ENCODE data around the gene PYCR2. TPM values are rescaled to one million over a fixed set of nuclear protein-coding genes. Genes with fewer than 3 reads are reported as not detected.

The PYCR2 gene
- total RNA-seq, 2 experiments from 2014 or later = 122 to 126 TPM

DNA sequence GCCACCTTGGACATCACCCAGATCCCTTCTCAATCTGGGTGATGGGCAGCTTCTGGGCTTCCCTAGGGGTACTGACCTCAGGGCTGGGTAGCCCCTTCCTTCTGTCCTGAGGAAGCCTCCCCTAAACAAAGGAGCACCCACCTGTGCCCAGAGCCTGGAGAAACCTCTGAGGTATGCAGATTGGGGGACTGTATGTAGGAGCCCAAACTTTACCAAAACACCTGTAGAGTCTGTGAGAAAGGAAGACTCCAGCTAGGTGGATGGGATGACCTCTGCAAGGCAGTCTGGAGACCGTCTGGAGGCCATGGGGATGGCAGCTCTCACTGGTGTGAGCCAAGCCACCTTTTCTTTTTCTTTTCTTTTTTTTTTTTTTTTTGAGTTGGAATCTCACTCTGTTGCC lies 30.7 kb upstream of the PYCR2 start:
- Mint-ChIP-seq H3K27ac (no peak overlapping the region), H3K27me3 (ENCODE audit: low read depth) (peaks cover 13% of the 10 kb centered on the region), H3K4me3 (no peak overlapping the region), H3K4me1 (ENCODE audit: low read depth) (no peaks in the 10 kb centered on the region), H3K9me3 (ENCODE audit: insufficient read depth) (no peaks in the 10 kb centered on the region), H3K36me3 (ENCODE audit: low read depth) (no peaks in the 10 kb centered on the region)
- ATAC-seq = no peak
- ChIA-PET CTCF (interaction anchor here (1.2 to 2.1 kb wide), 3 partner anchors 8 to 33 kb away, joined by 5 read pairs; no protein-coding TSS in a partner anchor), POLR2A (interaction anchor here (0.8 kb wide), 1 partner anchor 31 kb away, joined by 4 read pairs; the partner anchor contains the start of gene PYCR2)
- DNase-seq = no peak

DNA sequence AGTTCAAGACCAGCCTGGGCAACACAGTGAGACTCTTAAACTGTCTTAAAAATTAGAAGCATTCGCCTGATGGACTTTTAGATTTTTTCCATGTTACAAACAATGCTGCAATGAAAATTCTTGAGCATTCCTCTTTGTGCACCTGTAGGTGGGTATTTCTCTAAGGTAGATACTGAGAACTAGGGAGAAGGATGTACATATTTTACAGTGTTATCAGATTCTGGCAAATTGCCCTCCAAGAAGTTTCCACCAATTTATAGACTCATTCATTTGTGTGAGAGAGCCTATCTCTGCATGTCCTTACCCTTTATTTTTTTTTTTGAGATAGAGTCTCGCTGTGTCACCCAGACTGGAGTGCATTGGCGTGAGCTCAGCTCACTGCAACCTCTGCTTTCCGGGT lies 29.3 kb upstream of the PYCR2 start:
- Mint-ChIP-seq H3K4me3 (no peak overlapping the region), H3K9me3 (ENCODE audit: insufficient read depth) (no peaks in the 10 kb centered on the region), H3K4me1 (ENCODE audit: low read depth) (no peaks in the 10 kb centered on the region), H3K27me3 (ENCODE audit: low read depth) (peaks cover 15% of the 10 kb centered on the region), H3K27ac (no peak overlapping the region), H3K36me3 (ENCODE audit: low read depth) (no peaks in the 10 kb centered on the region)
- ChIA-PET CTCF (interaction anchor here (0.7 to 2.1 kb wide), 3 partner anchors 9 to 479 kb away, joined by 3 to 5 read pairs (median 5); no protein-coding TSS in a partner anchor), POLR2A (no interaction called here)
- ATAC-seq (no peak), DNase-seq (no peak)

DNA sequence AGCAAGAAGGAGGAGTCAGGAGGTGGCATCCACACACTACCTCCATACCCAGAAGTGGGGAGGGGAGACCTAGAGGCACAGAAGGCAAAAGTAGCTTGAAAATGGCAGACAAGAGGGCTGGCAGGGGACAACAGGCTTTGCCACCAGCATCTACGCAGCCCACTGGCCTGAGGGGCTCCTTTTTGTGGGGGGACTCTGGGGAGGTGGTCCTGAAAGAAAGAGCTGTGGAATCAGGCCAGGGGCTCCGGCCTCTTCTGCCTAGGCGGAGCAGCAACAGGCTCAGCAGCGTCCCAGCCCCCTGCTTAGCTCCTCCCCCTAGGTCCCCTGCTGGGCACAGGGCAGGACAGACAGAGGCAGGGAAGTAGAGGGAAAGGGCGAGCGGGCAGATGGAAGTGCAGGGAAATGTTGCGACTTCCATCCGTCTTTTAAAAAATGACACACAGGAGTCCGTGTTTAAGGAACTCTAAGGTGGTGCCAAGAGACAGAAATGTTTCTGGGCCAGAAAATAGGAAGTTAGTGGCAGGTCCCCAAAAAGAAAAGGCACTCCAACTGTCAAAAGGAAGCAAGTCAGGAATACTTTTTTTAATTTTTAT lies 27.0 kb upstream of the PYCR2 start:
- no peaks in the 10 kb centered on the region for H3K4me1 Mint-ChIP-seq (ENCODE audit: low read depth)
- no peak overlapping the region for H3K4me3 Mint-ChIP-seq
- no peak overlapping the region for H3K27ac Mint-ChIP-seq
- ATAC-seq (no peak), DNase-seq (no peak)
- ChIA-PET POLR2A (interaction anchor here (0.8 kb wide), 1 partner anchor 173 kb away, joined by 4 read pairs; the partner anchor contains the start of gene SRP9), CTCF (interaction anchor here (1.2 kb wide), 1 partner anchor 174 kb away, joined by 3 read pairs; no protein-coding TSS in a partner anchor)
- peaks cover 24% of the 10 kb centered on the region for H3K27me3 Mint-ChIP-seq (ENCODE audit: low read depth)
- no peaks in the 10 kb centered on the region for H3K9me3 Mint-ChIP-seq (ENCODE audit: insufficient read depth)
- H3K36me3 Mint-ChIP-seq (ENCODE audit: low read depth) = no peaks in the 10 kb centered on the region

DNA sequence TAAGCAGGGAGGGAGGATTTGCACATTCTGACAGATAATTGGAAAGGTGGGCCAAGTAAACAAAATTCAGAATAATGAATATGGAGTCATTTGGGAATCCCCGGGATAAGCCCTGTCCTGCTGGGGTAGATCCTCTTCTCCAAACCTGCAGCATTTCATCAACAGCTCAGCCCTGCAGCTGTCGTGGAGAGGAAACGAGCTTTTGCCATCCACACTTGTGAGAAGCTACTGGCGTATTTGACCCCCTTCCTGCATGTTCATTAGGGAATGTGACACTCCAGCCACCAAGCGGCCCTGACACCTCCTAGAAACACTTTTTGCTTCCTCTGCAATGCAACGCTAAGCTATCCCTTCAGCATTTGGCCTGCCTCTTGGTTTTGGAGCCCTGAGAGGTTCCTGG lies 25.0 kb upstream of the PYCR2 start:
- Mint-ChIP-seq H3K4me1 (ENCODE audit: low read depth) (peaks cover 14% of the 10 kb centered on the region), H3K4me3 (no peak overlapping the region), H3K36me3 (ENCODE audit: low read depth) (no peaks in the 10 kb centered on the region), H3K27ac (no peak overlapping the region), H3K9me3 (ENCODE audit: insufficient read depth) (no peaks in the 10 kb centered on the region), H3K27me3 (ENCODE audit: low read depth) (peaks cover 28% of the 10 kb centered on the region)
- ChIA-PET POLR2A (no interaction called here), CTCF (no interaction called here)
- no peak for ATAC-seq
- DNase-seq = no peak

GRCh38 chr1:225946803-225947202 lies 22.8 kb upstream of the PYCR2 start:
- ATAC-seq (no peak), DNase-seq (no peak)
- H3K4me3 Mint-ChIP-seq = no peak overlapping the region
- H3K9me3 Mint-ChIP-seq (ENCODE audit: insufficient read depth) = no peaks in the 10 kb centered on the region
- H3K4me1 Mint-ChIP-seq (ENCODE audit: low read depth) = peaks cover 15% of the 10 kb centered on the region
- H3K36me3 Mint-ChIP-seq (ENCODE audit: low read depth) = no peaks in the 10 kb centered on the region
- ChIA-PET POLR2A (no interaction called here), CTCF (interaction anchor here (0.8 to 4.1 kb wide), 2 partner anchors 15 to 41 kb away, joined by 4 to 22 read pairs; no protein-coding TSS in a partner anchor)
- no peak overlapping the region for H3K27ac Mint-ChIP-seq
- peaks cover 20% of the 10 kb centered on the region for H3K27me3 Mint-ChIP-seq (ENCODE audit: low read depth)

DNA sequence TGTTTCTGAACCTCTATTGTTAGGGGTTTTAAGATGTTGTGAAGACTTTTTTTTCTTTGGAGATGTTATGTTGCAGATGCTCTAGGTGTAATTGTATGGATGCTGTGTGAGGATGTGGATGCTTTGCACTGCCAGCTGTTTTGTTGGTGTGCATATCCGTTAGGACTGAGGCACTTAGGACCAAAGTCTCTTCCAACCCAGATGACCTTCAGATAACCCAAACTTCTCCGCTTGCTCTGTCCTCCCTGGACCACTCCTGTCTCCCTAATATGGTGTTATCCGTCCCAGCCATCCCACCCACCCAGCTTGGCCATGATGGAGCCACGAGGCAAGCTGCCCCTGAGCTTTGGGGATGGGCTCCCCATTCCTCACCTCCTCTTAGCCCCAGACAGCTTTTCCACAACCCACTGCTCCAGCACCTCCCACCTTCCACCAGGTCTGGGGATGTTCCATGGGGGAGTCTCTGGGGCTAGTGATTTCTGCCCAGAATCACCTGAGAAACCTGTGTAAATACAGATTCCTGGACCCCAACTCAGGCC lies 22.1 kb upstream of the PYCR2 start:
- H3K9me3 Mint-ChIP-seq (ENCODE audit: insufficient read depth) = no peaks in the 10 kb centered on the region
- H3K27me3 Mint-ChIP-seq (ENCODE audit: low read depth) = peaks cover 17% of the 10 kb centered on the region
- ChIA-PET CTCF (interaction anchor here (0.8 to 4.1 kb wide), 4 partner anchors 9 to 41 kb away, joined by 3 to 22 read pairs (median 6); no protein-coding TSS in a partner anchor), POLR2A (no interaction called here)
- H3K27ac Mint-ChIP-seq = no peak overlapping the region
- H3K36me3 Mint-ChIP-seq (ENCODE audit: low read depth) = no peaks in the 10 kb centered on the region
- DNase-seq (no peak), ATAC-seq (no peak)
- H3K4me3 Mint-ChIP-seq = no peak overlapping the region
- H3K4me1 Mint-ChIP-seq (ENCODE audit: low read depth) = peaks cover 15% of the 10 kb centered on the region

GRCh38 chr1:225945564-225945963 lies 21.5 kb upstream of the PYCR2 start:
- peaks cover 15% of the 10 kb centered on the region for H3K4me1 Mint-ChIP-seq (ENCODE audit: low read depth)
- POLR2A ChIA-PET = interaction anchor here (1.3 kb wide), 1 partner anchor 22 kb away, joined by 4 read pairs; the partner anchor contains the start of gene PYCR2

DNA sequence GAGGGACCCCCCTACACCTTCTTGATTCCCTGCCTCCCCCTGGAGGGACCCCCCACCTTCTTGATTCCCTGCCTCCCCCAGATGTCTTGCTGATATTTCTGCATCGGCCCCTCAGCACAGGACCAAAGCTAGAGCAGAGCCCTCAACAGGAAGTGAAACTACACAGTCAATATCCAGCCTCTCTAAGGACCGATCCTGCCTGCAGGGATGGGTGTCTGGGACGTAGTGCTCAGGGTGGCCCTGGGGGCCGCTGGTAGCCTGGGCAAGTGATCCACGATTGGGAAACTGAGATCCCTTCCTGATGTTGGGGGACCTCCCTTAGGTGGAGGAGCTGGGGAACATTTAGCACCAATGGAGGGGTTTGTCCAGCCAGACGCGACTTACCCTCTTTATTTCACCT lies 20.9 kb upstream of the PYCR2 start:
- Mint-ChIP-seq H3K27me3 (ENCODE audit: low read depth) (peaks cover 19% of the 10 kb centered on the region), H3K9me3 (ENCODE audit: insufficient read depth) (no peaks in the 10 kb centered on the region), H3K27ac (peak overlapping the region; percentile 82), H3K4me1 (ENCODE audit: low read depth) (peaks cover 15% of the 10 kb centered on the region), H3K4me3 (no peak overlapping the region), H3K36me3 (ENCODE audit: low read depth) (no peaks in the 10 kb centered on the region)
- CTCF ChIA-PET = interaction anchor here (0.6 to 4.1 kb wide), 8 partner anchors 9 to 470 kb away, joined by 3 to 22 read pairs (median 4); partner anchors contain the start of gene SRP9
- DNase-seq = no peak
- peak; percentile 77 for ATAC-seq
- POLR2A ChIA-PET = interaction anchor here (0.6 to 1.3 kb wide), 2 partner anchors 21 to 394 kb away, joined by 4 read pairs; partner anchors contain the start of gene PYCR2

More at GRCh38 chr1:225945564-225945963, 21.5 kb upstream of the PYCR2 start:
- no peak for DNase-seq
- ATAC-seq = no peak
- H3K27ac Mint-ChIP-seq = no peak overlapping the region
- no peak overlapping the region for H3K4me3 Mint-ChIP-seq
- H3K36me3 Mint-ChIP-seq (ENCODE audit: low read depth) = no peaks in the 10 kb centered on the region
- CTCF ChIA-PET = interaction anchor here (0.7 to 4.1 kb wide), 7 partner anchors 9 to 471 kb away, joined by 3 to 22 read pairs (median 5); partner anchors contain the start of gene SRP9
- H3K9me3 Mint-ChIP-seq (ENCODE audit: insufficient read depth) = no peaks in the 10 kb centered on the region
- peaks cover 15% of the 10 kb centered on the region for H3K27me3 Mint-ChIP-seq (ENCODE audit: low read depth)

DNA sequence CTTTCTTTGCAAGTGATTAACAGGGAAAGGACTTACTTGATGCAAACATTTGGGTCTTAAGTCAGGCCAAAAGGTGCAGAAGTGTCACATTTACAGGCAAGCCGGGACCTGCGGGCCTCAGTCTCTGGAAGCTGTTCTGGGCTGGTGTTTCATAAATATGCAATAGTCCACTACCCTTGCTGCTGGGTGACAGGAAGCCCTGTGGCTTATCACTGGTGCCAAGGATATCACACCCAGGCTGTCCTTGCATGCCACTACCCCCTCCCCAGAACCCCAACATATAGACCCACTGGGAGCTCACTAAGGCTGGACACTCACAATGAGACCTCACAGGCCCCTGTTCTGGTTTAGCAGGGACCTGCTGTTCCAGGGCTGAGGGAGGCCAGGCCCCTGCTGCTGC lies 20.3 kb upstream of the PYCR2 start:
- POLR2A ChIA-PET = interaction anchor here (1.3 kb wide), 1 partner anchor 21 kb away, joined by 4 read pairs; the partner anchor contains the start of gene PYCR2
- no peak for DNase-seq
- Mint-ChIP-seq H3K36me3 (ENCODE audit: low read depth) (no peaks in the 10 kb centered on the region), H3K9me3 (ENCODE audit: insufficient read depth) (no peaks in the 10 kb centered on the region), H3K4me3 (no peak overlapping the region), H3K27me3 (ENCODE audit: low read depth) (peaks cover 19% of the 10 kb centered on the region), H3K27ac (no peak overlapping the region), H3K4me1 (ENCODE audit: low read depth) (peaks cover 15% of the 10 kb centered on the region)
- CTCF ChIA-PET = interaction anchor here (0.6 to 4.1 kb wide), 5 partner anchors 17 to 470 kb away, joined by 3 to 22 read pairs (median 4); partner anchors contain the start of gene SRP9
- no peak for ATAC-seq

DNA sequence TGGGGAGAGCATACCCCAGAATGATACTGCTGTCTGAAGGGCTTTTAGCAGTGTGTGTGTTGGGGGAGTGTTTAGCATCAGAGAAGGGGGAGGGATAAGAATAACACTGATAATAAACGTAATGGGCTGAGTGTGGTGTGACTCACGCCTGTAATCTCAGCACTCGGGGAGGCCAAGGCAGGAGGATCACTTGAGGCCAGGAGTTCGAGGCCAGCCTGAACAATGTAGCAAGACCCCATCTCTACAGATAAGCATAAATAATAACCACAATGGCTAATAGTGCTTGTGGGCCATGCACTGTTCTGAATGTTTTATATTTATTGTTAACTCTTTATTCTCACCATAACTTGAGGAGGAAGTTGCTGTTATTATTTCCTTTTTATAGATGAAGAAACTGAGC lies 19.5 kb upstream of the PYCR2 start:
- no peaks in the 10 kb centered on the region for H3K9me3 Mint-ChIP-seq (ENCODE audit: insufficient read depth)
- peaks cover 15% of the 10 kb centered on the region for H3K4me1 Mint-ChIP-seq (ENCODE audit: low read depth)
- H3K4me3 Mint-ChIP-seq = no peak overlapping the region
- no peaks in the 10 kb centered on the region for H3K36me3 Mint-ChIP-seq (ENCODE audit: low read depth)
- ChIA-PET POLR2A (no interaction called here), CTCF (interaction anchor here (1.9 to 4.1 kb wide), 2 partner anchors 18 to 166 kb away, joined by 5 to 22 read pairs; partner anchors contain the start of gene SRP9)
- no peak overlapping the region for H3K27ac Mint-ChIP-seq
- no peak for DNase-seq
- peaks cover 18% of the 10 kb centered on the region for H3K27me3 Mint-ChIP-seq (ENCODE audit: low read depth)
- ATAC-seq = no peak

DNA sequence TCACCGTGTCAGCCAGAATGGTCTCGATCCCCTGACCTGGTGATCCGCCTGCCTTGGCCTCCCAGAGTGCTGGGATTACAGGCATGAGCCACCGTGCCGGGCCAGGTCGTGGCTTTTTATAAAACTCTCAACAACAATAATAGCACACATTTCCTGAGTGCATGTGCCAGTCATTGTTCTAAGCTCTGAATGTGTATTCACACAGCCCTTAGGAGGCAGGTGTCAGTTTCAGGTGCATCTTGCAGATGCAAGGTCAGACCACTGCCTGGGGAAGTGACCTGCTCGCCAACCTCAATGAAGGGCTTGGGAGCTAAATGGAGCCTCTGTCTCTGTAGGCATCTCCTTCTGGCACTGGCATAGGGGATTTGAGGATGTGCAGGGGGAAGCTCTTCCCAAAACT lies 18.5 kb upstream of the PYCR2 start:
- ATAC-seq (no peak), DNase-seq (no peak)
- H3K27me3 Mint-ChIP-seq (ENCODE audit: low read depth) = peaks cover 14% of the 10 kb centered on the region
- CTCF ChIA-PET = no interaction called here
- no peaks in the 10 kb centered on the region for H3K36me3 Mint-ChIP-seq (ENCODE audit: low read depth)
- H3K9me3 Mint-ChIP-seq (ENCODE audit: insufficient read depth) = no peaks in the 10 kb centered on the region
- no peak overlapping the region for H3K4me3 Mint-ChIP-seq
- peaks cover 15% of the 10 kb centered on the region for H3K4me1 Mint-ChIP-seq (ENCODE audit: low read depth)
- H3K27ac Mint-ChIP-seq = no peak overlapping the region
- POLR2A ChIA-PET = interaction anchor here (0.7 kb wide), 1 partner anchor 69 kb away, joined by 3 read pairs; no protein-coding TSS in a partner anchor

- CTCF ChIA-PET = no interaction called here
- Mint-ChIP-seq H3K27me3 (ENCODE audit: low read depth) (peaks cover 11% of the 10 kb centered on the region), H3K9me3 (ENCODE audit: insufficient read depth) (no peaks in the 10 kb centered on the region), H3K36me3 (ENCODE audit: low read depth) (no peaks in the 10 kb centered on the region), H3K4me3 (no peak overlapping the region), H3K27ac (no peak overlapping the region), H3K4me1 (ENCODE audit: low read depth) (peaks cover 15% of the 10 kb centered on the region)
- no peak for DNase-seq
- POLR2A ChIA-PET = no interaction called here
- no peak for ATAC-seq
These were observed 17.8 kb upstream of the PYCR2 start for GRCh38 chr1:225941942-225942222.

Measured in activated CD8-positive, alpha-beta T cell treated with anti-CD3 and anti-CD28 coated beads, Interleukin-2, amount 10 ng/mL, durations not matched to agents 7 days and 5 days (primary cell).